ENCODE results near the gene VCL.

DNA sequence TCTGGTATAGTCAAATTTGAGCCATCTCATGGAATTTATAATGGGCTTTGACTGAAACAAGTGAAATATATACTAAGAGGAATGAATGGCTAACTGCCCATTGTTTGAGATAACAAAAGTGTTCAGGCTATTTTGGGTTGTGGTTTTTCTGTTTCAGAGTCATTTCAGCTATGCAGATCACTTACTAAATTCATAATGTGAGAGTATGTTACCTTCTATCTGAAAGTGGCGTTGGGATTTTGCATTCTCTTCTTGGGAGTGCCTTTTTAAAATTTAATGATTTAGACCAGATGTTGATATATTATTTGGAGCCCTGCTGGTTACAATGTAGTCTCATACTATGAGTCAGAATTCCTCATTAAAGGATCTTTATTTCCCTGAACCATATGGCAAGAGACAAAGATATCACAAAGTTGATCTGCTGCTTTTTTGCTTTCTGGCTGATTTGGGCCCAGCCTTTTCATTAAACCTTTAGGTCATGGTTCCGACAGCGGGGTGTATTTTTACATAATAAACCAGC, 10.4 kb downstream of the VCL start:
- TF ChIP-seq, protein P1, sequence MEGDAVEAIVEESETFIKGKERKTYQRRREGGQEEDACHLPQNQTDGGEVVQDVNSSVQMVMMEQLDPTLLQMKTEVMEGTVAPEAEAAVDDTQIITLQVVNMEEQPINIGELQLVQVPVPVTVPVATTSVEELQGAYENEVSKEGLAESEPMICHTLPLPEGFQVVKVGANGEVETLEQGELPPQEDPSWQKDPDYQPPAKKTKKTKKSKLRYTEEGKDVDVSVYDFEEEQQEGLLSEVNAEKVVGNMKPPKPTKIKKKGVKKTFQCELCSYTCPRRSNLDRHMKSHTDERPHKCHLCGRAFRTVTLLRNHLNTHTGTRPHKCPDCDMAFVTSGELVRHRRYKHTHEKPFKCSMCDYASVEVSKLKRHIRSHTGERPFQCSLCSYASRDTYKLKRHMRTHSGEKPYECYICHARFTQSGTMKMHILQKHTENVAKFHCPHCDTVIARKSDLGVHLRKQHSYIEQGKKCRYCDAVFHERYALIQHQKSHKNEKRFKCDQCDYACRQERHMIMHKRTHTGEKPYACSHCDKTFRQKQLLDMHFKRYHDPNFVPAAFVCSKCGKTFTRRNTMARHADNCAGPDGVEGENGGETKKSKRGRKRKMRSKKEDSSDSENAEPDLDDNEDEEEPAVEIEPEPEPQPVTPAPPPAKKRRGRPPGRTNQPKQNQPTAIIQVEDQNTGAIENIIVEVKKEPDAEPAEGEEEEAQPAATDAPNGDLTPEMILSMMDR (IDR thresholded peaks at IDR 0.05), result no peak
- TF ChIP-seq POLR2A (IDR thresholded peaks at IDR 0.05), result no peak
